NCI-H82 (cell line): ENCODE measurements around the gene QKI.

ENCODE experiments used
- DNase-seq: peaks from one replicate; lab custom pipeline; 2025; lab: John Stamatoyannopoulos, UW

Gene QKI

DNA sequence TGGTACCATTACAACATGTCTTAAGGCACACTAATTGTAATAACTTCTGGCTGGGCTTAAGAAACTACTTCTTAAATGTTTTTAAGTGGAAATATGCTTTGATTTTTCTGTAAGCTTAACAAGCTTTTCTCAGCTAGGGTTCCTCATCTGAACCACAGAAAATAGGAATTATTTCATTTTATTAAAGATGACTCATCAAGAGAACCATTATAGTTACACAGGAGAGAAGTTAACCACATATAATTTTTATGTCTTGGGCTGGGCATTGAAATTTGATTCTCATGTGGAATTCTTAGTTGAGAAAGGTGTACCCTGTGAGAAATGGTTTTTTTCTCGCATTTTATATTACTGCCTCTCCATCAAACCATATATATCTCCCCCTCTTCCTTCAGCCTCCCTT is 75.1 kb downstream of the QKI start:
- DNase-seq, result no peak

DNA sequence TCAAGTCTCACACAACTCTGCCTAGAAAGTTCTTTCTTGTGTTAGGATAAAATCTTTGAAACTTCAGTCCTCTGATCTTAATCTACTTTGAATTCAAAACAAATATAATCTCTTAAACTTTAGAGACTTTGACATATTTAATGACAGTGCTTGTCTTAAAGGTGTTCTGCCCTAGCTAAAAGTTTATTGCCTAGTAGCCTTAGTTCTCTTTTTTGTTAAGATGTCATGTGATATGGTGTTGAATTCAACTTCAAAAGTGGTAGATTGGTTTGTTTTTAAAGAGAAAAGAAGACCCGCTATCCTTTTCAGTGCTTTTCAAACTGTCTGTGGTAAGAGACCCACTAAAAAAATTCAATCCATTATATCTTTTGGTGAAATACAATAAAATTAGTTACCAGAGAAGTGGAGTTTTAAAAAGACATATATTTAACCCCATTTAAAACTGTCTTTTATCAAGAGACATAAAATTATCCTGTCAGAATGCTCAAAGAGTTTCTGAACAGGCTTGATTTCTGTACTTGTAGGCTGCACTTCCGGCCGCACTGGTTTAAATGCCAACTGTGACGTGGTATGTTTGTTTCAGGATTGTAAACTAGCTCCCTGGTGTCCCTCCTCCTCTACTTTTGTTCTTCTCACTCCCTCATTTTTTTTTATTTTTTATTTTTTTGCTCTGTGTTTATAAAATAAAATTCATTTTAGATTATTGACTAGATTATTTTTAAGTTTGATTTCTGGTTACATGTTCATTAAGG is 76.5 kb downstream of the QKI start:
- no peak for DNase-seq

DNA sequence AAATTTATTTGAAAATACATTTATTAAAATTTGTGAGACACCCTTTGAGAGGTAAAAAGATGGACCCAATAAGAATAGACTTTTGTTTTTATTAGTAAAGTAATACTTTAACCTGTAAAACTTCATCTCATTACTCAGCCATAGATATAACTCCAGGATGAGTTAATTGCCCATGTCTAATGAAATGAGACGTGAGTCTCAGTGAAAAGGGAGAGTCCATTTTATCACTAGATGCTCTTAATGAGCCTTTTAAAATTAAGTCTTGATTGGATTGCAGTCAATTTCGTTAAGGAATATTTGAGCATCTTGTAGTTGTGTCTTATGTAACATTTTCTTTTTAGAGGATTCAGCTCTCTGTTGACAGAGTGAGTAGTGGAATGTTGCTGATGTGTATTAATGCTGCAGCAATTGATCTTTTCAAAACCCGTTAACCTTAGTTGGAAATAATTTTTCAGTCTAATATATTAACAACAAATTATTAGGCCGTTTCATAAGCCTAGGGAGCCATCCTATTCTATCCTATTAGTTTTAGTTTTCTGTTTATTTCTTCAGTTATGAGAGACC is 77.3 kb downstream of the QKI start:
- DNase-seq, result peak; percentile 27

DNA sequence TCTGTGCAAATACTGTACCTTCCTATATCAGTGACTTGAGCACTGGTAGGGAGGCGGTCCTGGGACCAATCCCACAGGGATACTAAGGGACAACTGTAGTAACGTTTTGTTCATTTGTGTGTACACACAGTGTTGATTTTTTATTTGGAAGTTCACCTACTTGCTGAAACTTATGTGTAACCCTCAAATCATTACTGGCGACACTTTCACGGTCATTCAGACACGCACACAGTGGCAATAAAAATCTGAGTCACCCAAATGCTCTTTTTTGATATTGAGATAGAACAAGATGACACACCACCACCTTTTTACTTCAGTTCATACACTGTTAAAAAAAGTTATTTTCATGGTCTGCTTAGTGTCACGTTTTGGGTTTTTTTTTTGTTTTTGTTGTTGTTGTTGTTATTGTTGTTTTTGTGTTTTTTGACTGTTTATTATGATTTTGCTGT is 79.8 kb downstream of the QKI start:
- no peak for DNase-seq

DNA sequence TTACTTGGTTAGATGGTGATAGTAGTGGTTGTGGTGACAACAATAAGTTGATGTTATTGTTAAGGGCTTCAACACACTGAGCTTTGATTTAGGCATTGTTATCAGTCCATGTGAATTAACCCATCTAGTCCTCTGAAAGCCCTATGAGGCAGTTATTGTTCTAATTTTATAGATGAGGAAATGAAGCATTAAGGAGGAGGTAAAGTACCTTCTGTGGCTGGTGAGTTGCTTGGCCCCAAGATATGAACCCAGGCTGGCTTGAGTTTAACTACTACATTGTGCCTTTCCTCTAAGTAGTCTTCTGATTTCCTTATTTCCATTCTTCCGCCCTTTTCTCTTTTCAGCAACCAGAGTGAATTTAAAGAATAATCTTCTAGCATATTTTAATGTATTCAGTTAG is 81.7 kb downstream of the QKI start:
- no peak for DNase-seq

DNA sequence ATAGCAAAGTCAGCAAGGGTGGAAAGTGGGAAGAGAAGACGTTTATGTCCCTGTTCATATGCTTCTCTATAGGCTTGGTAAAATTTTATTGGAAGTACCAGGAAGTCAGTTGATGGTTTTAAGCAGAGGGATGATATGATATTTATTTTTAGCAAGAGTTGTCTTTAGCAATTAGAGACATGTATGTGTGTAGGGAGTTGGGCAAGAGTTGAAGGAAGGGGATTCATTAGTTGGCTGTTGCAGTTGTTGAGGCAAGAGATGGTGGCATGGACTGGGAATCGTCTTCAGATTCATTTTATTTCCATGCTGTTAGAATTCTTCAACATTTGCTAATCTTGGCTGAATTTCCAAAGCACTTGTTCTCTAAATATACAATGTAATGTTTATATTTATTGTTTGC is 85.6 kb downstream of the QKI start:
- DNase-seq, result no peak

DNA sequence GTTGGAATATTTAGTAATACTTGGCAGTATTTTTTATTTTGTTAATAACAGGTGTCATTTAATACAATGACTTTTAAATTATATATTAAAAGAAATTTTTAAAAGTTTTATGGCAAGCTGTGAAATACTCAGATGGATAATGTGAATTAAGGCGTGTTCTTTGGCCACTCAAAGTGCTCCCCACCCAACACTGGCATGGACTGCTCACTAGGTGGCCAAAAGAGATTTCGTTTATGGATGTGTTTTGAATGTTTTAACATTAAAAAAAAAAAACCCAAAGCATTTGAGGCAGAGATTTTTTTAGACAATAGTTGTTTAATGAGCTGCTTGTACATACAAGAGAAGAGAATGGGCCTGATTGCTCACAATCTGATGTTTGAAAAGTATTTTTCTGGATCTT is 86.5 kb downstream of the QKI start:
- no peak for DNase-seq

DNA sequence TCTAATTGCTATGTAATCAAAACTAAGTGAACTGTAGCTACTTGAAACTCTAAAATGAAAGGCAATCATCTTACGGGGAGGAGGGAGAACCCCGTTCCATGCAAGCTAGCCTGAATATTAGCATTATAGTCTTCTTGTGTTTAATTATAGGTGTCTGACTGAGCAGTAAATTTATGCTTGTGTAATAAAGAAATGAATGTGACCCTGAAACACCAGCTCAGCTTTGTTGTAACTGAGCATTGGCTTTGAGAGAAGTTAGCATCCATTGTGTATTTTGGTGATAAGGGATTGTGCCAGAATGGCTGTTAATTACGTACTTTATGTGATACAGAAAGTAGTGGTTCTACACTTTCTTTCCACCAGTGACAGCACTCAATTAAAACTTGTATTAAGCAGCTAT is 86.9 kb downstream of the QKI start:
- no peak for DNase-seq

DNA sequence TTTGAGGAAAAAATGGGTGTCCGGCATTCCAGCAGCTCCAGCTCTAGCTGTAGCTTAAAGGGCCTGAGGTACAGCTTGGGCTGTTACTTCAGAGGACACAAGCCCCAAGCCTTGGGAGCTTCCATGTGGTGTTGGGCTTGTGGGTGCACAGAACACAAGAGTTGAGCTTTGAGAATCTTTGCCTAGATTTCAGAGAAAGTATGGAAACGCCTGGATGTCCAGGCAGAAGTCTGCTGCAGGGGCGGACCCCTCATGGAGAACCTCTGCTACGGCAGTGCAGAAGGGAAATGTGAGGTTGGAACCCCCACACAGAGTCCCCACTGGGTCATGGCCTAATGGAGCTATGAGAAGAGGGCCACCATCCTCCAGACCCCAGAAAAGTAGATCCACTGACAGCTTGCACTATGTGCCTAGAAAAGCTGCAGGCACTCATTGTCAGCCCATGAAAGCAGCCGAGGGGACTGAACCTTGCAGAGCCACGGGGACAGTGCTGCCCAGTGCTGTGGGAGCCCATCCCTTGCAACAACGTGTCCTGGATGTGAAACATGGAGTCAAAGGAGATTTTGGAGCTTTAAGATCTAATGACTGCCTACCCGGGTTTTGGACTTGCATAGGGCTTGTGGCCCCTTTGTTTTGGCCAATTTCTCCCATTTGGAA is 90.6 kb downstream of the QKI start:
- no peak for DNase-seq

DNA sequence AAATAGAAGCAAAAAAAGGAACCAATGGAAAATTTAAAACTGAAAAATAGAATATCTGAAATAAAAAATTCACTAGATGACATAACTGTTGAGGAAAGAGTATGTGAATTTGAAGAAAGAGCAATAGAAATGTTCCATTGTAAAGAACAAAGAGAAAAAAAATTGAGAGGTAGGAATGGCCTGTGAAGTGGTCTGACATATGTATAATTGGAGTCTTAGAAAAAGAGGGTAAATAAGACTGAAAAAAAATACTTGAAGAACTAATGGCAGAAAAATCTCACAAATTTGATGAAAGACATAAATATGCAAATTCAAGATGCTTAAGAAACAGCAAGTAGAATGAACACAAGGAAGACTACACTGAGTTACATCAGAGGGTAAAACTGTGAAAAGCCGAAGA is 93.4 kb downstream of the QKI start:
- DNase-seq, result no peak

DNA sequence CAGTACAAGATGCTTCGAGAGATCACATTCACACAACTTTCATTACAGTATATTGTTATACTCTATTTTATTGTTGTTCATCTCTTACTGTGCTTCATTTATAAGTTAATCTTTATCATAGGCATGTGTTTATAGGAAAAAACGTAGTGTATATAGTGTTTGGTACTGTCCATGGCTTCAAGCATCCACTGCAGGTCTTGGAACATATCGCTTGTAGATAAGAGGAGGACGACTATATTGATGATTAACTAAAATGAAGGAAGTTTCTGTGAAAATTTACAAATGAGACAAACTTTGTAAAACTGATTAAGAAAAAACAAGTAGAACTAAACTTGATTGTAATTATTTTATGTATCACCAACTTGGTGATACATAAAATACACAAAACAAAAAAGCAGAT is 98.5 kb downstream of the QKI start:
- no peak for DNase-seq

DNA sequence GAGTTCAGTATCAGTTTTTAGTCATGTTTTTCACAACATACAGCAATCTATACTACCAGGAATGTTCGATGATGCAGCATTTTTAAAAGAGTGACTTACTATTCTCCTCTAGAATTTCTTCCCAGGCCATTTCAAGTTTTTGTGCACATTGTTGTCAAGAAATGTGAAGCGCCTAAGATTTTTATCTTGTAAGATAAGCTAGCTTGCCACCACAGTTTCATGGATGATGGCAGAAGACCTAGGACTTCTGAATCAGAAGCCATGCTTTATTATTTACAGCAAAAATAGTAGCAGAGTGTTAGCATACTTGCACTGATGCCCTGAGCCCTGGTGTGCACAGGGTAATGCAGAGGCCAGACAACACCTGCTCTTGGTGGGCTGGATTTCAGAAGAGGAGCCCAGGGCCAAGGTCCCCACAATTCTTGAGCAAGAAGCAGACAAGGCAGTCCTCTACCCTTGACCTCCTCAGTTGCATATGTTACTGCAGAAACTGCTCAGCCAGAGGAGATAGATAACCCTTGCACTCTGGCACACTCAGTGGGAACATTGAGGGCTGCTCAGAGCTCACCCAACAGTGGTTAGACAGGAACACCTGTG is 99.2 kb downstream of the QKI start:
- peak; percentile 31 for DNase-seq

DNA sequence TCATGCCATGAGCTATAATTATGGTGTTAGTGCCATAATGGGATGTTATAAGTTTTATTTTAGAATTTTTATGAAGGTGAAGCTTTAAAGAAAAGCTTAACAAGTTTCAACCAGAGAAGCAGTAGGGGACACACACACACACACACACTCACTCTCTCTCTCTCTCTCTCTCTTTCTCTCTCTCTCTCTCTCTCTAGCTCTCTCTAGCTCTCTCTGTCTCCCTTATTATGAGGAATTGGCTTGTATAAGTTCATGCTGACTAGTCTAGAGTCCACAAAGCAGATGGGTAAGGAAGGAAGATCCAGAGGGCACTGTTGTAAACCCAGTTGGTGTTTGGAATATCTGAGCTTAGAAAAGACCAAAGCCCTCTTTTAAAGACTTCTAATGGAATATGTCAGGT is 102.4 kb downstream of the QKI start:
- no peak for DNase-seq

DNA sequence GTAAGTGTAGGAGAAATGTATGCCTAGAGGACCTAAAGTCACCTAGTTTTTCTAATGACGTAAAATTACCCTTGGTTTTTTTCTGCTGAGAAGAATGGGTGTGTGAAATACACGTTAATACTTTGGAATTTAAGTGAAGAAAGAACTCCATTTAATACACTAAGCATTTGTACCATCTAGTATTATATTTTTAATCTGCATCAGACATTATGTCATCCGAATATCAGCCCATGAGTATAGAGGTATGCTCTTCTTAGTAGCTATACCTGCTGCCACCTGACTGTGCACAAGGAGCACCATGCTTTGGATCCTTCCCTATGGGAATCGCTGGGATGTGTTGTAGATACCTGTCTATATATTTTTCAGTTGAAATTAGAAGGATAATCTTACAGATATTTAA is 106.4 kb downstream of the QKI start:
- DNase-seq, result no peak

DNA sequence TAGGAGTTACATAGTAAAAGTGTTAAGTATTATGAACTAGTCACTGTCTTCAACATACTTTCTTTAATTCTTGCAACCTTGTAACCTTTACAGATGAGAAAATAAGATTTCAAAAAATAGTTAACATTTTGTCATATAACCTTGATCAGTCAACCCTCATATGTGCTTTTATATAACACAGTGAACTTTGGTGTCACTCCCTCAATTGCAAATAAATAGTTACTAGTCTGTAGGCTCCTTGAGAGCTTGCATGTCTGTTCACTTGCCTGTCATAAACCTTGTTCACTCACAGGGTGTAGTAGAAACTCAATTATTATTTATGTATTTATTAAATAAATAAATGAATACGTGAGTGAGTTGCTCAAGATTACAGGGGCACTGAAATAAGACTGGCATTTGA is 107.5 kb downstream of the QKI start:
- DNase-seq, result no peak

DNA sequence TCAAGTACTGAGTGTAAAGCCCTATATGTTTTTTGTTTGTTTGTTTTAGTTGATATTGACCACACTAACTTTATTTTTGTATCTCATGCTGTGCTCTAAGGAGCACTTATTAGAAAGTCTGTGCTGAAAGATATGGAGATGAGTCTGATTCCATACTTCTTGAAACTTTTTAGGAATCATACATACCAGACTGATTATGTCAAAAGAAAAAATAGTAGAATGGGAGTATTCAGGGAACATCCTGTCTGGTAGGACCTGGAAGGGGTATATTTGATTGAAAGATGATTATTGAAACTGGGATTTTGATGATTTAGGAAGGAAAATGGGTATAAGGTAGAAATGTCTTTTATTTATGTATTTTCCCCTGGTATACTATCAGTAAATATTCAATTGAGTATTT is 111.4 kb downstream of the QKI start:
- DNase-seq, result no peak

DNA sequence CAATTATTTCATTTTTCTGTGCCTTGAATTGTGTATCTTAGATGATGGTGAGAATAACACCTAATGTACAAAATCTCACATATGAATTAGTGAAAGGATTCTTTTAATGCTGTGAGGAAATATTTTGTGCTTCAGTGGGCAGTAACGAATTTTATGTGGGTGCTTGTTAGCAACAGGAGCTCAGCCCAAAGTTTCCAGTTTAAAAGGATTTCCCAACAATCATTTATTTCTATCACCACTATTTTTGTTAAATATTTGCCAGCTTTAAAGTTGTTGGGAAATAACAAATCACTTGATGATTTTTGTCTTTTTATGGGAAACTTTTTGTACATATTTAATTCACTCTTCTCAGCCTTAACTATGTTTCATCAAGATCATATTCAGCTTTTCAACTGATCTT is 111.8 kb downstream of the QKI start:
- DNase-seq, result no peak

DNA sequence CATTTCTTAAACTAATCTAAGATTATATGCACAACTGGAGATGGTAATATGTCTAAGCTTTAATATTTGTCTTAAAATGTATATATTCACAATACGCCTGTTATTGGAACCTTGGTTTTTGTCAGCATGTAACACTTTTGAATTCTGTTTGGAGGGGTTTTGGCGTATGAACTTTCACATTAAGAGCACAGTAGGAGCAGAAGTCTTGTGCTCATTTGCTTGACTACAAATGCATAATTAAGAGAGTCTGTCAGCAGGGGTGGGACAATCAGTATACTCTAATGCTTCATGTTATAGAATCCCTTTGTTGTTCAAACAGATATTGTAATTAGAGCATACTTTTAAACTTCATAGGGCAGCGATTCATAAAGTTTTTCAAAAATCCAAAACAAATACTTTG is 112.8 kb downstream of the QKI start:
- no peak for DNase-seq

DNA sequence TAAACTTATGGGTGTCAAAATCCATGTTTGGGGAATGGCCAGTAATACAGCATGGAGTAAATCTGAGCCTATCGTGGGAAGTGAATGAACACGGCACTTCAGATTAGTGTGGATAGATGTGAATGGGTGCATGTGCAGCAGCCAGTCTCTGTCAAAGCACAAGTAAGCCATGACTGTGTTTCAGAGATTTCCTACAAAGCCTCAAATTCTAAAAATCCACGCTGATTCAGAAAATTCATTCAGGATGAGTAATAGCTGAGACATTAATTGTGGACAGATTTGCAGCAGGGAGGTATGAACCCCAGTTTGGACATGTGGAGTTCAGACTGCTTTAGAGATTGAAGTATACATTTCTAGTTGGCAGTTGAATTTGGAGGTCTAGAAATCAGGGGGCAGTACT is 115.1 kb downstream of the QKI start:
- DNase-seq, result no peak

DNA sequence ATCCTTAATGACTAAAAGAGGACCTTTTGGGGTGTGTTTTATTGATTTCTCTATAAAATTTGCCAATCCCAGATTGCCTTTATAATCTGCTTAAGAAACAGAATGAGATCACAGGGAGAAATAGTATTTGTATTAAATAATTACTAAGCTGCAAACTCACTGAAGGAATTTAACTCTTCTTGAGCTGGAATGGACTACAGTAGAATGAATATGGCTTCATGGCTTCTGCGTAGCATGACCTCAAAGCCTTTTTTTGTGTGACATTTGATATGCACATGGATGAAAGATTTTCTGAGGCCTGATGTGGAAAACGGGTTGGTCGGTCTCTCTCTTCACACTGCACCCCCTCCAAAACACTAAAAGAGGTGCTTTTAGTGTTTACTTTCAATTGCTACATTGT is 115.9 kb downstream of the QKI start:
- no peak for DNase-seq

DNA sequence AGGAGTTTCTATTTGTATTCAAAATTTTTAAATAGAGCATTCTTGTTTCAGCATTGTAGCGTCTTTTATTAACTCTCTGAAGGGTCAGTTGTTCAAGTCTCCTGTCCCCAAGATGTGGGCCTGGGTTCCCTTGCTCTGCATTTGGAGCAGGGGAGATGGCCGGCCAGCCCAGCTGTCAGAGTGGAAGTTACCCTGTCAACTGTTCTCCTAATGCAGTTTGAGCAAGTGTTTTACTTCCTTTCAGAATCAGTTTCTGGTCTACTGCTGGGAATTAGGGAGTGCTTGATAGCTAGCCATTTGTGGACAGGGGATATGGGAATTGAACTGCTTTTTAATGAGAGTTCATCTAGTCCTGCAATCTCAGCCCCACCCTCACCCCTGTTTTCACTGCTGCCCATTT is 116.6 kb downstream of the QKI start:
- no peak for DNase-seq

DNA sequence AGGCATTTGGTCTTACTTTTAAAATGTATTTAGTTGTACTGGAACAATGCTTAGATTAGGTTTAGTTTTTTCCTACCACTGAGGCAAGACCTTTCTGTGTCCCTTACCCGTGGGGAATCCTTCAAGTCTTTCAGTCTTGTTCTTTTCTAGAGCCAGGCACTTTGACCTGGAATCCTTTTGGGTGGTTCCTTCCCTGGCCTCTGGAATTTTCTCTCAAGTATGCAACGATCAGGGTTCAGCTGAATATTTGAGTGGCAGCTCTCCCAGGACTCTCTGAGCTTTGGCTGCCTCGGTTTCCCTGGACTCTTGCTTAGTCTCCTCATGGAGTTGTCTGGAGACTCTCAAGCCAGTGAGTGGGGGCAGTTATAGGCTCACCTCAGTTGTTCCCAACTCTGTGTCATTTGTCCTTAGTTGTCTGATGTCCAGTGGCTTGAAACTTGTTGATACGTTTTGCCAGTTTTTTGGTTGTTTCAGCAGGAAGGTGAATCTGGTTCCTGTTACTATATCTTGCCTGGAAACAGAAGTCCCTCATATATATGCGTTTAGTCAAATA is 118.1 kb downstream of the QKI start:
- no peak for DNase-seq

DNA sequence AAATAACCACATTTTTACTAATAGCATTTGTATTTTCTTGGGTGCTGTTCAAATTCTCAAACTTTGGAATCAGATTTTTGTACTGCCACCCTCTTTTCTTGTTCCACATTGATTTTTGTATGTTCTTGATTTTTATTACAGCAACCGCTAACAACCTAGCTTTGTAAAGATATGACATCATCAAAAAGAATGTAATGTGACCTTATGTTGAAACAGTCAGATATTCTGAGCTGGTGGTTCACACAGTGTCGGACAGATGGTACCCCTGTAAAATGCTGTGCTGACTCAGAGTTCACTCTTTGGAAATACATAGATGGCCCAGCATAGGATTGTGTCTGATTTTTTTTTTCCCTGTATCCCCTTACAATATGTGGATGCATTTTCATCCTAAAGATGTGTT is 118.9 kb downstream of the QKI start:
- peak; percentile 21 for DNase-seq
